ENCODE results near the gene FTMT.
"Not testable (repeated sequence)": the region's sequence is repeated elsewhere in the genome, so short reads cannot be mapped to it uniquely, and the experiment has no call there.

FTMT gene

DNA sequence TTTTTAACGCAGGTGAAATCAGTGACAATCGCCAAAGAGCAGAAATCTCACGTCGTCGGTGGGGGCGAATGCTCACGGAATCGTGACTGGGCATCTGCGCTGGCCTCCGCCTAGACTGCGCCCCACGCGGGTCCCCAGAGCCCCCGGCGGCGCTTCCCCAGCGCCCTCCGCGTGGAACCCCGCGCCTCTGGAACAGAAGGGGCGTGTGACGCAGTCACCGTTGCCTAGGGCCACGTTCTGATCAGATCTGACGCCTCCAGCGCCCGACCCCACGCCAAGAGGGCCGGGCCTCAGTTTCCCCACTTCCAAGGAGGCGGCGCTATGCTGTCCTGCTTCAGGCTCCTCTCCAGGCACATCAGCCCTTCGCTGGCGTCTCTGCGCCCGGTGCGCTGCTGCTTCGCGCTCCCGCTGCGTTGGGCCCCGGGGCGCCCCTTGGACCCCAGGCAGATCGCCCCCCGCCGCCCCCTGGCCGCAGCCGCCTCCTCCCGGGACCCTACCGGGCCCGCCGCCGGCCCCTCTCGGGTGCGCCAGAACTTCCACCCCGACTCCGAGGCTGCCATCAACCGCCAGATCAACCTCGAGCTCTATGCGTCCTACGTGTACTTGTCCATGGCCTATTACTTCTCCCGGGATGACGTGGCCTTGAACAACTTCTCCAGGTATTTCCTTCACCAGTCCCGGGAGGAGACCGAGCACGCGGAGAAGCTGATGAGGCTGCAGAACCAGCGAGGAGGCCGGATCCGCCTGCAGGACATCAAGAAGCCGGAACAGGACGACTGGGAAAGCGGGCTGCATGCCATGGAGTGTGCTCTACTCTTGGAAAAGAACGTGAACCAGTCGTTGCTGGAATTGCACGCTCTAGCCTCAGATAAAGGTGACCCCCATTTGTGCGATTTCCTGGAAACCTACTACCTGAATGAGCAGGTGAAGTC, at the start of gene FTMT:
Gene FTMT, plus strand, starts transcription at position 240 of the 932 bp plus-strand sequence. Its CDS starts 82 bp downstream, at position 322.
- no peak for DNase-seq (ENCODE audit: low read depth)

DNA sequence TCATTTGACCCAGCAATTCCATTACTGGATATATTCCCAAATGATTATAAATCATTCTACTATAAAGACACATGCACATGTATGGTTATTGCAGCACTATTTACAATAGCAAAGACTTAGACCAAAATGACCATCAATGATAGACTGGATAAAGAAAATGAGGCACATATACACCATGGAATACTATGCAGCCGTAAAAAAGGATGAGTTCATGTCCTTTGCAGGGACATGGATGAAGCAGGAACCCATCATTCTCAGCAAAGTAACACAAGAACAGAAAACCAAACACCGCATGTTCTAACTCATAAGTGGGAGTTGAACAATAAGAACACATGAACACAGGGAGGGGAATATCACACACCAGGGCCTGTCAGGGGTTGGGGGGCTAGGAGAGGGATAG, 46.4 kb upstream of the FTMT start:
- not testable (repeated sequence) for DNase-seq (ENCODE audit: low read depth)

DNA sequence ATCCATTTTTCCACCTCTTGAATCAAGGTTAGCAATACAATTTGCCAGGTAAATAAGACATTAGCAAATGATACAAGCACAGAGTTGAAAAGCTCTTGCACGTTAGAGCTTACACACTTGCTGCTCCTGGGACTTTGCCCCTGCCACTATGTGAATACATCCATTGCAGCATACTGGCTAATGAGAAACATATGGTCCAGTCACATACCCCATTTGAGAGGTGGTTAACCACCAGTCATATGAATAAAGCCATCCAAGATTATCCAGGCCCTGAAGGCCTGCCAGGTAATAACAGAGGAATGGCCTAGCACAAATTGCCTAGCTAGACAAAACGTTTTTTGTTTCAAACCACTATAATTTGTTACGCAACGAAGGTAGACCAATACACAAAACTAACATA, 45.8 kb upstream of the FTMT start:
- peak; percentile 8 for DNase-seq (ENCODE audit: low read depth)

- DNase-seq (ENCODE audit: low read depth) = no peak
Observed at GRCh38 chr5:121816164-121816563, 35.5 kb upstream of the FTMT start.

DNA sequence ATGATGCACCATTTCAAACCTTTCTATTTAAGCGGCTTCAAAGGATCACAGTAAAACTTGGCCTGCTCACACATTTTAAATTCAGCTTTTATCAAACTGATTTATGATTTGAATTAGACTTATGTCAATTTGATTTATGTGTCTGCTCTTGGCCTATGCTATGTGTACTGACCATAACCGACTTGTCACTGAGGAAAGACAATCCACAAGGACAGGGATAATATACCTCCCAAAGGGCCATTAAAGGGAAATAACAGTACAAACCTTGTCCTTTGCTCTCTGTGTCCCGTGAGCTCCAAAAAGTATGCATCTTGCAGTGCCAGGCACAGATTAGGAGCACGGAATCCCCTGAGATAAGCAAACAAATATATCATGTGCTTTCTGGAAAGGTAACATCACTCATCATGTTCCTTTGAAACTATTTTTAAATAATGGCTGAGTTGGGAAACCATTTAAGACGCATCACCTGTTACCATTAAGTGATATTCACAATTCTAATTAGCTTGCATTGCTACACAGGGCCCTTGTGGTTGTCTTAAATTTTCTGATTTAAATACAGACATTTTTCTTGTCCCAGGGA, 31.9 kb upstream of the FTMT start:
- DNase-seq (ENCODE audit: low read depth) = no peak

GRCh38 chr5:121833617-121834016, 18.1 kb upstream of the FTMT start:
- no peak for DNase-seq (ENCODE audit: low read depth)

- DNase-seq (ENCODE audit: low read depth) = no peak
Observed at GRCh38 chr5:121834021-121834420, 17.7 kb upstream of the FTMT start.

DNA sequence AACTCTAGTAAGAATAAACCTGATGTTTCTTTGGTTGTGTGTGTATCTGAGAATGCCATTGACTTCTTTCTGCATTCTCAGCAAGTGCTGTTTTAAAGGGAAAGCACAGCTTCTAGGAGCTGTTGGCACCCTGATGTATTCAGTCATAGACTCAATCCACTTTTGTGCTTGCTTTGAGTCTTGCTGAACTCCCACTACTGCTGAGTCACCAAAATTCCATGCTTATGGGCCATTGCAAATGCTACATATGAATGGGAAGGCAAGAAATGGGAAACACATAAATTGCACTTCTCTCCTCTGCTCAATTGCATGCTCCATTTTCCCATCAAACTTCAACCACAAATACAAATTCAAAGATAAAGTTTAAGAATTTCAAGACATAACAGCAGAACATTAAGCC, 9.8 kb upstream of the FTMT start:
- no peak for DNase-seq (ENCODE audit: low read depth)

DNA sequence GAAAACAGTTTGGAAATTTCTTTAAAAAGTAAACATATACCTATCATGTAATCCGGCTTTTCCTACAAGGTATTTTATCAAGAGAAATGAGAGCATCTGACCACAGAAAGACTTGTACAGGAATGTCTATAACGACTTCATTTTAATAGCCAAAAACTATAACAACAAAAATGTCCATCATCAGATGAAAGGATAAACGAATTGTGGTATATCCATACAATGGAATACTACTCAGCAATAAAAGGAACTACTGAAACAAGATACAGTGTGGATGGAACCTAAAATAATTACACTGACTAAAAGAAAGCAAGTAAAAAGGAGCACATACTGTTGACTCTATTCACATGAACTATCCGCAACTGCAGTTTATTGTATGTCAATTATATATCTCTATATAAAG, 1.4 kb upstream of the FTMT start:
- DNase-seq (ENCODE audit: low read depth) = no peak

DNA sequence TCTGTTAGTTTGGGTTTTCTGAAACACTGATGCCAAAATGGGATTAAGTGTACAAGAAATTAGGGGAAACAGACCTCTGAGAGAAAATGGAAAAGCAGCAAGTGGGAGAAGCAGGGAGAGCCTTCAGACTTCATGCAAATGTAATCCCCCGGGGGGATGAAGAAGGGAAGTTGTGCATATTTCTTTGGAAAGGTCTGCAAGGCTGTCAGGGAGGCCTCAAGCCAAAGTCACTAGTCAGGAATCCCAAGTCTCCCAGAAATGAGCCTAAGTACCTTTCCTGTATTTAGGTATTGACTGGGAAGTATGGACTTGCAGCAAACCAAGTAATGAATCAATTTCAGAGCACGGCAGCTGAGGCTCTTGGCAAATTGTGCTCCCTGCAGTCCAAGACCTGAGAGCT, 2.2 kb downstream of the FTMT start:
- no peak for DNase-seq (ENCODE audit: low read depth)

GRCh38 chr5:121862801-121863200, 11.1 kb downstream of the FTMT start:
- DNase-seq (ENCODE audit: low read depth) = no peak

DNA sequence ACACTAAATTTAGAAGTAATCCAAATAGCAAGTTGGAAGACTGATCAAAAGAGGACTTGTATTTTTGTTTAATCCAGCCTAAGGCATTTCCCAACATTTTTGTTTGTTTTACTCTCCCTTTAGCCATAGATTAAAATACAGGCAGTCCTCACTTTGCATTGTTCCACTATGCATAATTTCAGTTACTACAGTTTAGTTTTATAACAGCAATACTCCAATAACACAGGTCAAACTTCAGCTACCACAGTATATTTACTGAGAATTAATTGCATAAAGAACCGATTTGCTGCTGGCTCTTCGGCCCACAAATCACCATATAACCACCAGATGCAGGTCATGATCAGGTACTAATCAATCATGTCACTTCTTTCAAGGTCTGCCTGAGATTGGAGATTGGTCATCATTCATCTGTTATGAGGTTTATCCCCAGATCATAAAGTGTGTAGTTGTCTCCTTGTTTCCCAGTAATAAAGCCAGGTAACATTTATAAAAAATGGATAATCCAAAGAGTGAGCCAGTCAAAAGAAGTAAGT, 12.1 kb downstream of the FTMT start:
- no peak for DNase-seq (ENCODE audit: low read depth)

- no peak for DNase-seq (ENCODE audit: low read depth)
Observed at GRCh38 chr5:121867403-121867802, 15.7 kb downstream of the FTMT start.

DNA sequence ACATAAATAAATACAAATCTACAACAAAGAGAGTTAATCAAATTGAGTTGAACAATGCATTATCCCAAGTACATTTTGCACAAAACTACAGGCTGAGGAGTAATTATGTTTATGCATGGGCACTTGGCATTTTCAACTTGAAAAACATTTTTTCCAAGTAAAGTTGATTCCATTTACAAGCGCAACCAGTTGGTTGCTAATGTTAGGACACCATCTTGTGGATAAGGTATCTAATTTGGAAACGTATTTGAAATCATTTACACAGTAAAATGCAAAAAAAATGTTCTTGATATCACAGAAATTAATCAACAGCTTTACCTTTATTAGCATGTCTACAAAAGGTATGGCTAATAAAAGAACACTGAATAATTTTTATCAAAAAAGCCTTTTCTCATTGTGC, 18.8 kb downstream of the FTMT start:
- DNase-seq (ENCODE audit: low read depth) = no peak

DNA sequence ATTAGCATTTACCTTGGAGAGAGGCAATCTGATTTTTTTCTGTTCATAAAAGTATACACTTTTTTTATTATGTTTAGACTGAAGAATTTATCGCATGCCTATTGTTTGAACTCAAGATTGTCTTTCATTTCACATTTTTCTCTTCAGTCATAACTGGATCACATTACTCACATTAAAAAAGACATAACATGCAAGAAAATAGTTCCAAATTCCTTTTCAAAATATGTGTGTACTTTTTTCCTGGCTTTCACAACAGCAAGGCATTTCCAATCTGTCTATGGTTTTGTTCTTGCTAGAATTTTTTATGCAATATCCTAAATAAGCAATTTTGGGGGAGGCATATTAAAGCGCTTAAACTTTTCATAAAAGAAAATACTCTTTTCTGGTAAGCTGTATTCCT, 21.2 kb downstream of the FTMT start:
- DNase-seq (ENCODE audit: low read depth) = no peak

DNA sequence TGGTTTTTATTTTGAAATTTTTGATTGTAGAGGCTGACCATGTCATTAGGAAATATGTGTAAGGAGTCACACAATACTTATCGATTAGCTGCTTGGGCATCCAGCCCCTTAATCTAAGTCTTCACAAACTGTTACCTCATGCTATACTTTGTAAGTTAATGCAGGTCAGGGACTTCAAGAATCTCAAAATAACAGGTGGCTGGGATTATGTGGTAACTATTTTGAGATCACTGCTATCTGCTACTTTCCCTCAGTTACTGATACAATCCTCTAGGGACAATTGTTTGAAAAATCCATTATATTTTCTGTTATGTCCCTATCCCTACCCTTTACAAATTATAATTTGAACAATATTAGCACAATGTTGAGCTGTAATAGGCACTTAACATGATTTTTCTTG, 21.7 kb downstream of the FTMT start:
- DNase-seq (ENCODE audit: low read depth) = no peak

- DNase-seq (ENCODE audit: low read depth) = no peak
Observed at GRCh38 chr5:121885630-121886029, 33.9 kb downstream of the FTMT start.

DNA sequence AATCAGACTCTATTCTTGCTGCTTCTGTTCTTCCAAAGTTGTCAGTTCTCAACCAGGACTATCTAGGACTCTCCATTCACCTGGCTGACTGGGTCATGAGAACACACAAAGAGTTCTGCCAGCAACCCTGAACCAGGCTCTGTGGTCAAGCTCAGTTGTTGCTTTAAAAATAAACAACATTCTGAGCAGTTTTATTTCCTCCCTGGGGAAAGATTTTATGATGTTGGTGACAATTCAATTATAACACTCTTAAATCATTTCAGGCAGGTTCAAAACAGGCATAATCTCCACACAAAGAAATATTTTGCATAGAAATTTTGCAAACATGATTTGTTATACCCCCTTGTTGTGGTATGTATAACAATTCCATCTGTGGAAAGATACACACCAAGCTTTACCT, 36.0 kb downstream of the FTMT start:
- no peak for DNase-seq (ENCODE audit: low read depth)

GRCh38 chr5:121890297-121890858, 38.7 kb downstream of the FTMT start:
- no peak for DNase-seq (ENCODE audit: low read depth)

- DNase-seq (ENCODE audit: low read depth) = no peak
Observed at GRCh38 chr5:121897341-121897740, 45.7 kb downstream of the FTMT start.

DNA sequence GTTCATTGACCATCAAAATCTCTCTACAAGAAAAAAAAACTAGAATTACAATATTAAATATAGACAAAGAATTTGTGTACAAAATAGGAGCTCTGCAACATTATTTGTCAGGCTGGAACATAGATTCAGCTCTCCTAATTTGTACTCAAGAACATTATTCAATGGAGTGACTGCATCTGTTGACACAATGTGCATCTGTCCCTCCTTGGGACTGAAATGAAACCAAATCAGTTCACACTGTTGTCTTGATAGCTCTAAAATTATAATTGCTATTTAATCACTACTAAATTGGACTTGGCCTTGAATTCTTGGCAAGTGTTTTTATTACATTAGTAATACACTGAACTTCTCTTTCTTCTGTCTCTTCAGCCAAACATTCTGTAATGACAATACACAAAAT, 47.7 kb downstream of the FTMT start:
- DNase-seq (ENCODE audit: low read depth) = no peak

All from GM04503 (cell line).